ENCODE measurements around the gene WDR5.

WDR5 gene

GRCh38 chr9:134132208-134132870 is 3.5 kb upstream of the WDR5 start:
- no CpG with 5 or more reads among the region's 19 CpGs for WGBS (ENCODE audit: insufficient coverage, insufficient read length)
- Histone ChIP-seq H3K36me3 (ENCODE audit: control insufficient read depth, insufficient read depth, low read length) (no peaks in the 10 kb centered on the region), H3K4me3 (ENCODE audit: low read length) (no peak overlapping the region), H3K27ac (ENCODE audit: low read length) (no peak overlapping the region), H3K9me3 (ENCODE audit: control insufficient read depth, insufficient read depth, low read length) (no peaks in the 10 kb centered on the region), H3K4me1 (ENCODE audit: control insufficient read depth, insufficient read depth, low read length) (peaks cover 12% of the 10 kb centered on the region), H3K27me3 (ENCODE audit: control insufficient read depth, insufficient read depth, low read length) (no peaks in the 10 kb centered on the region)
- no peak for DNase-seq (ENCODE audit: low read depth, low spot score)

GRCh38 chr9:134134949-134135342 is 936 bp upstream of the WDR5 start:
- H3K27ac ChIP-seq (ENCODE audit: low read length) = no peak overlapping the region
- H3K9me3 ChIP-seq (ENCODE audit: control insufficient read depth, insufficient read depth, low read length) = no peaks in the 10 kb centered on the region
- H3K36me3 ChIP-seq (ENCODE audit: control insufficient read depth, insufficient read depth, low read length) = no peaks in the 10 kb centered on the region
- H3K27me3 ChIP-seq (ENCODE audit: control insufficient read depth, insufficient read depth, low read length) = no peaks in the 10 kb centered on the region
- DNase-seq (ENCODE audit: low read depth, low spot score) = no peak
- peaks cover 14% of the 10 kb centered on the region for H3K4me1 ChIP-seq (ENCODE audit: control insufficient read depth, insufficient read depth, low read length)
- H3K4me3 ChIP-seq (ENCODE audit: low read length) = peak overlapping the region; percentile 88
- WGBS (ENCODE audit: insufficient coverage, insufficient read length) = no CpG with 5 or more reads among the region's 7 CpGs

GRCh38 chr9:134136118-134136995 is 475 bp downstream of the WDR5 start:
- Histone ChIP-seq H3K4me3 (ENCODE audit: low read length) (peak overlapping the region; percentile 88), H3K36me3 (ENCODE audit: control insufficient read depth, insufficient read depth, low read length) (peaks cover 6% of the 10 kb centered on the region; the same call in 1 of the 2 replicates), H3K4me1 (ENCODE audit: control insufficient read depth, insufficient read depth, low read length) (peaks cover 11% of the 10 kb centered on the region), H3K27me3 (ENCODE audit: control insufficient read depth, insufficient read depth, low read length) (no peaks in the 10 kb centered on the region), H3K9me3 (ENCODE audit: control insufficient read depth, insufficient read depth, low read length) (no peaks in the 10 kb centered on the region), H3K27ac (ENCODE audit: low read length) (no peak overlapping the region)
- DNase-seq (ENCODE audit: low read depth, low spot score) = no peak
- WGBS (ENCODE audit: insufficient coverage, insufficient read length) = no CpG with 5 or more reads among the region's 93 CpGs

GRCh38 chr9:134136996-134137299 is 1.1 kb downstream of the WDR5 start:
- H3K27ac ChIP-seq (ENCODE audit: low read length) = no peak overlapping the region
- no peak for DNase-seq (ENCODE audit: low read depth, low spot score)
- peak overlapping the region; percentile 88; the same call in 1 of the 2 replicates for H3K4me3 ChIP-seq (ENCODE audit: low read length)
- WGBS (ENCODE audit: insufficient coverage, insufficient read length) = no CpG with 5 or more reads among the region's 7 CpGs
- H3K9me3 ChIP-seq (ENCODE audit: control insufficient read depth, insufficient read depth, low read length) = no peaks in the 10 kb centered on the region
- H3K36me3 ChIP-seq (ENCODE audit: control insufficient read depth, insufficient read depth, low read length) = peaks cover 10% of the 10 kb centered on the region
- H3K27me3 ChIP-seq (ENCODE audit: control insufficient read depth, insufficient read depth, low read length) = no peaks in the 10 kb centered on the region
- H3K4me1 ChIP-seq (ENCODE audit: control insufficient read depth, insufficient read depth, low read length) = peaks cover 7% of the 10 kb centered on the region

GRCh38 chr9:134138292-134138691 is 2.4 kb downstream of the WDR5 start:
- WGBS (ENCODE audit: insufficient coverage, insufficient read length) = no CpG with 5 or more reads among the region's 10 CpGs
- DNase-seq (ENCODE audit: low read depth, low spot score) = no peak
- H3K27ac ChIP-seq (ENCODE audit: low read length) = no peak overlapping the region
- no peaks in the 10 kb centered on the region for H3K9me3 ChIP-seq (ENCODE audit: control insufficient read depth, insufficient read depth, low read length)
- H3K4me3 ChIP-seq (ENCODE audit: low read length) = no peak overlapping the region
- H3K36me3 ChIP-seq (ENCODE audit: control insufficient read depth, insufficient read depth, low read length) = peaks cover 17% of the 10 kb centered on the region
- H3K27me3 ChIP-seq (ENCODE audit: control insufficient read depth, insufficient read depth, low read length) = no peaks in the 10 kb centered on the region
- peaks cover 6% of the 10 kb centered on the region for H3K4me1 ChIP-seq (ENCODE audit: control insufficient read depth, insufficient read depth, low read length)

GRCh38 chr9:134139081-134139480 is 3.2 kb downstream of the WDR5 start:
- no CpG with 5 or more reads among the region's 11 CpGs for WGBS (ENCODE audit: insufficient coverage, insufficient read length)
- Histone ChIP-seq H3K36me3 (ENCODE audit: control insufficient read depth, insufficient read depth, low read length) (peaks cover 20% of the 10 kb centered on the region), H3K27me3 (ENCODE audit: control insufficient read depth, insufficient read depth, low read length) (no peaks in the 10 kb centered on the region), H3K4me1 (ENCODE audit: control insufficient read depth, insufficient read depth, low read length) (peaks cover 6% of the 10 kb centered on the region), H3K27ac (ENCODE audit: low read length) (no peak overlapping the region), H3K9me3 (ENCODE audit: control insufficient read depth, insufficient read depth, low read length) (no peaks in the 10 kb centered on the region), H3K4me3 (ENCODE audit: low read length) (no peak overlapping the region)
- no peak for DNase-seq (ENCODE audit: low read depth, low spot score)

- H3K4me1 ChIP-seq (ENCODE audit: control insufficient read depth, insufficient read depth, low read length) = 0 out of 2 replicates have a peak, but pooled peaks cover 2% of the 10 kb centered on the region
- H3K9me3 ChIP-seq (ENCODE audit: control insufficient read depth, insufficient read depth, low read length) = no peaks in the 10 kb centered on the region
- H3K27me3 ChIP-seq (ENCODE audit: control insufficient read depth, insufficient read depth, low read length) = no peaks in the 10 kb centered on the region
- H3K36me3 ChIP-seq (ENCODE audit: control insufficient read depth, insufficient read depth, low read length) = peaks cover 34% of the 10 kb centered on the region
- WGBS (ENCODE audit: insufficient coverage, insufficient read length) = no CpG with 5 or more reads among the region's 13 CpGs
- no peak overlapping the region for H3K4me3 ChIP-seq (ENCODE audit: low read length)
- H3K27ac ChIP-seq (ENCODE audit: low read length) = no peak overlapping the region
- DNase-seq (ENCODE audit: low read depth, low spot score) = no peak
These were observed 6.0 kb downstream of the WDR5 start for GRCh38 chr9:134141906-134142305.

GRCh38 chr9:134144801-134145200 is 8.9 kb downstream of the WDR5 start:
- no peaks in the 10 kb centered on the region for H3K4me1 ChIP-seq (ENCODE audit: control insufficient read depth, insufficient read depth, low read length)
- H3K27me3 ChIP-seq (ENCODE audit: control insufficient read depth, insufficient read depth, low read length) = no peaks in the 10 kb centered on the region
- WGBS (ENCODE audit: insufficient coverage, insufficient read length) = no CpG with 5 or more reads among the region's 4 CpGs
- H3K36me3 ChIP-seq (ENCODE audit: control insufficient read depth, insufficient read depth, low read length) = peaks cover 51% of the 10 kb centered on the region
- no peak for DNase-seq (ENCODE audit: low read depth, low spot score)
- H3K4me3 ChIP-seq (ENCODE audit: low read length) = no peak overlapping the region
- H3K27ac ChIP-seq (ENCODE audit: low read length) = no peak overlapping the region
- H3K9me3 ChIP-seq (ENCODE audit: control insufficient read depth, insufficient read depth, low read length) = no peaks in the 10 kb centered on the region

GRCh38 chr9:134145262-134145661 is 9.4 kb downstream of the WDR5 start:
- no peaks in the 10 kb centered on the region for H3K27me3 ChIP-seq (ENCODE audit: control insufficient read depth, insufficient read depth, low read length)
- no CpG with 5 or more reads among the region's 9 CpGs for WGBS (ENCODE audit: insufficient coverage, insufficient read length)
- DNase-seq (ENCODE audit: low read depth, low spot score) = no peak
- no peak overlapping the region for H3K27ac ChIP-seq (ENCODE audit: low read length)
- no peaks in the 10 kb centered on the region for H3K9me3 ChIP-seq (ENCODE audit: control insufficient read depth, insufficient read depth, low read length)
- H3K4me1 ChIP-seq (ENCODE audit: control insufficient read depth, insufficient read depth, low read length) = no peaks in the 10 kb centered on the region
- H3K36me3 ChIP-seq (ENCODE audit: control insufficient read depth, insufficient read depth, low read length) = peaks cover 53% of the 10 kb centered on the region
- no peak overlapping the region for H3K4me3 ChIP-seq (ENCODE audit: low read length)

- Histone ChIP-seq H3K4me3 (ENCODE audit: low read length) (no peak overlapping the region; the same call in 1 of the 2 replicates), H3K27me3 (ENCODE audit: control insufficient read depth, insufficient read depth, low read length) (no peaks in the 10 kb centered on the region), H3K27ac (ENCODE audit: low read length) (no peak overlapping the region), H3K9me3 (ENCODE audit: control insufficient read depth, insufficient read depth, low read length) (no peaks in the 10 kb centered on the region), H3K36me3 (ENCODE audit: control insufficient read depth, insufficient read depth, low read length) (peaks cover 51% of the 10 kb centered on the region), H3K4me1 (ENCODE audit: control insufficient read depth, insufficient read depth, low read length) (no peaks in the 10 kb centered on the region)
- no peak for DNase-seq (ENCODE audit: low read depth, low spot score)
- whole genome bisulfite sequencing (ENCODE audit: insufficient coverage, insufficient read length) = no CpG with 5 or more reads among the region's 8 CpGs
These were observed 11.1 kb downstream of the WDR5 start for GRCh38 chr9:134146774-134147493.

Measured in iPS DF 6.9 (cell line).